Smooth muscle cell (in vitro differentiated cells): ENCODE results near the gene FADS6. TPM values are rescaled to one million over a fixed set of nuclear protein-coding genes. Genes with fewer than 3 reads are reported as not detected.

ENCODE experiments used
- DNase-seq: peaks from one replicate; lab custom pipeline; 2025; ENCODE audit not compliant: unreplicated experiment; lab: John Stamatoyannopoulos, UW
- H2AFZ ChIP-seq: fragments of 200-600 bp; sonication (generic); 2 replicates; pipeline ENCODE4 v1.6.0; 2016; ENCODE audit warnings: antibody characterized with exemption, low read depth, mild to moderate bottlenecking
- H3F3A ChIP-seq: fragments of 200-600 bp; sonication (generic); 2 replicates; pipeline ENCODE4 v1.6.0; 2017; ENCODE audit warnings: antibody characterized with exemption, low read depth
- H3K27ac ChIP-seq: fragments of 200-600 bp; sonication (generic); 2 replicates; pipeline ENCODE4 v1.5.1; 2016; ENCODE audit warnings: low read depth, mild to moderate bottlenecking
- H3K27me3 ChIP-seq: fragments of 200-600 bp; sonication (generic); 2 replicates; pipeline ENCODE4 v1.6.1; 2016; ENCODE audit warnings: low read depth, mild to moderate bottlenecking
- H3K36me3 ChIP-seq: fragments of 200-600 bp; sonication (generic); 2 replicates; pipeline ENCODE4 v1.5.1; 2016; ENCODE audit warnings: low read depth
- H3K4me1 ChIP-seq: fragments of 200-600 bp; sonication (generic); 2 replicates; pipeline ENCODE4 v1.5.1; 2016; ENCODE audit warnings: low read depth
- H3K4me2 ChIP-seq: fragments of 200-600 bp; sonication (generic); 2 replicates; pipeline ENCODE4 v1.6.0; 2016; ENCODE audit warnings: mild to moderate bottlenecking
- H3K4me3 ChIP-seq: fragments of 200-600 bp; sonication (generic); 2 replicates; pipeline ENCODE4 v1.5.1; 2016; ENCODE audit warnings: mild to moderate bottlenecking
- H3K79me2 ChIP-seq: fragments of 200-600 bp; sonication (generic); 2 replicates; pipeline ENCODE4 v1.6.0; 2016; ENCODE audit warnings: low read depth, mild to moderate bottlenecking
- H3K9ac ChIP-seq: fragments of 200-600 bp; sonication (generic); 2 replicates; pipeline ENCODE4 v1.6.0; 2016; ENCODE audit warnings: low read depth
- H3K9me3 ChIP-seq: fragments of 200-600 bp; sonication (generic); replicated peaks from 2 replicates; pipeline ENCODE4 v1.5.1; 2016; ENCODE audit warnings: low read depth
- H4K20me1 ChIP-seq: fragments of 200-600 bp; sonication (generic); 2 replicates; pipeline ENCODE4 v1.6.0; 2016; ENCODE audit warnings: low read depth
- WGBS: methylation state at CpG from one replicate; pipeline ENCODE4 v1.1.7; 2016; ENCODE audit warnings: low lambda C conversion rate; 5-methylcytosine and 5-hydroxymethylcytosine counted together
- polyA plus RNA-seq: library from polyadenylated mRNA; unstranded; fragments of >200 nt; fragmentation: Nextera tagmentation; extraction: Ambion mirVana; gene quantifications from 2 replicates; pipeline ENCODE4 v1.2.1, GENCODE V29; 2016
- total RNA-seq: library from RNA; depleted of rRNA; stranded (reverse); fragments of >200 nt; gene quantifications from 2 replicates; pipeline ENCODE4 v1.2.3, GENCODE V29; 2014
- TF ChIP-seq, protein P1 (sequence below): fragments of 200-600 bp; sonication (generic); IDR thresholded peaks from 2 replicates; pipeline ENCODE4 v1.5.1; 2017; ENCODE audit warnings: borderline replicate concordance, mild to moderate bottlenecking, antibody characterized with exemption; ENCODE audit not compliant: insufficient read depth, poor library complexity, severe bottlenecking

FADS6 gene
- total and polyA plus RNA-seq, 2 experiments from 2014 or later, result not detected

DNA sequence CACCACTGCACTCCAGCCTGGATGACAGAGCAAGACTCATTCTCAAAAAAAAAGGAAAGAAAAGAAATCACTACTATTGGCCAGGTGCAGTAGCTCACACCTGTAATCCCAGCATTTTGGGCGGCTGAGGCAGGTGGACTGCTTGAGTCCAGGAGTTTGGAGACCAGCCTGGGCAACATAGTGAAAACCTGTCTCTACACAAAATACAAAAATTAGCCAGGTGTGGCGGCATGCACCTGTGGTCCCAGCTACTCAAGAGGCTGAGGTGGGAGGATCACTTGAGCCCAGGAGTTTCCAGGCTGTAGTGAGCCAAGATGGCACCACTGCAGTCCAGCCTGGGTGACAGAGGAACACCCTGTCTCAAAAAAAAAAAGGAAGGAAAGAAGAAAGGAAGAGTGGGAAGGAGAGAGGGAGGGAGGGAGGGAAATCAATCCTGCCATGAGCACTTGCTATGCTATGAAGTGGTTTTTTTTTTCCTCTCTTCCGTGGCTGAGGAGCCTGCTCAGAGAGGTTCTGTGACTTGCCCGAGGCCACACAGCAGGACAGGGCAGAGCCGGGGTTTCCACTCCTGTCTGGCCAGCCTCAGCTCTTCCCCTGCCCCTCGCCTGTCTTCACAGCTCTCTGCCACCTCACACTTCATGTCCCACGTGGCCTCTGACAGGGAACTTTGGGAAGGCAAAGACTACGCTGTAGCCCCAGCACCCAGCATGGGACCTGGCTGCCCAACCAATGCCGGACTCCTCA, 44.6 kb downstream of the FADS6 start:
- Histone ChIP-seq H3K4me3 (no peak overlapping the region), H3K79me2 (no peaks in the 10 kb centered on the region), H3K4me1 (peaks cover 7% of the 10 kb centered on the region), H3K4me2 (no peak overlapping the region), H3K9me3 (no peaks in the 10 kb centered on the region), H4K20me1 (no peaks in the 10 kb centered on the region), H2AFZ (no peak overlapping the region), H3K27ac (no peak overlapping the region), H3K36me3 (no peaks in the 10 kb centered on the region), H3K9ac (no peak overlapping the region), H3F3A (no peaks in the 10 kb centered on the region), H3K27me3 (peaks cover 55% of the 10 kb centered on the region)
- TF ChIP-seq, protein P1, sequence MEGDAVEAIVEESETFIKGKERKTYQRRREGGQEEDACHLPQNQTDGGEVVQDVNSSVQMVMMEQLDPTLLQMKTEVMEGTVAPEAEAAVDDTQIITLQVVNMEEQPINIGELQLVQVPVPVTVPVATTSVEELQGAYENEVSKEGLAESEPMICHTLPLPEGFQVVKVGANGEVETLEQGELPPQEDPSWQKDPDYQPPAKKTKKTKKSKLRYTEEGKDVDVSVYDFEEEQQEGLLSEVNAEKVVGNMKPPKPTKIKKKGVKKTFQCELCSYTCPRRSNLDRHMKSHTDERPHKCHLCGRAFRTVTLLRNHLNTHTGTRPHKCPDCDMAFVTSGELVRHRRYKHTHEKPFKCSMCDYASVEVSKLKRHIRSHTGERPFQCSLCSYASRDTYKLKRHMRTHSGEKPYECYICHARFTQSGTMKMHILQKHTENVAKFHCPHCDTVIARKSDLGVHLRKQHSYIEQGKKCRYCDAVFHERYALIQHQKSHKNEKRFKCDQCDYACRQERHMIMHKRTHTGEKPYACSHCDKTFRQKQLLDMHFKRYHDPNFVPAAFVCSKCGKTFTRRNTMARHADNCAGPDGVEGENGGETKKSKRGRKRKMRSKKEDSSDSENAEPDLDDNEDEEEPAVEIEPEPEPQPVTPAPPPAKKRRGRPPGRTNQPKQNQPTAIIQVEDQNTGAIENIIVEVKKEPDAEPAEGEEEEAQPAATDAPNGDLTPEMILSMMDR, result no peak
- WGBS, result 79% methylated on average over 9 of the region's 9 CpGs
- DNase-seq, result no peak

DNA sequence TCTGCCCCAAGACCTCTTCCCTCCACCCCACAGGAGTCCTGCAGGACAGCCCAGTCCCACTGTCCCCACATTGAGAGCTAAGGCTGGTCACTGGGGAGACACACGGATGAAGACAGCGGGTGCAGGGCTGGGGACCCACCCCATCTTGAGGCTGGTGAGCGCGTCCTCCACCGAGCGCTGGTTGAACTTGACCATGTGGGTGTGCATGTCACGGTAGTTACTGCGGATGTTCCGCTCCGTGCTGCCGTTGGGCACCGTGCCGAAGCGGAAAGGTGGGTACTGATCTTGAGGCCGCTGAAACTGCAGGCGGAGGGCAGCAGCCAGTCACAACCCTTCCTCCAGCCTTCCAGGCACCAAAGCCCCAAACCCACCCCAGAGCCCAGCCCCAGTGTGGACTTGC, 46.8 kb downstream of the FADS6 start:
- no peaks in the 10 kb centered on the region for H3K79me2 ChIP-seq
- 97% methylated on average over 16 of the region's 16 CpGs for WGBS

DNA sequence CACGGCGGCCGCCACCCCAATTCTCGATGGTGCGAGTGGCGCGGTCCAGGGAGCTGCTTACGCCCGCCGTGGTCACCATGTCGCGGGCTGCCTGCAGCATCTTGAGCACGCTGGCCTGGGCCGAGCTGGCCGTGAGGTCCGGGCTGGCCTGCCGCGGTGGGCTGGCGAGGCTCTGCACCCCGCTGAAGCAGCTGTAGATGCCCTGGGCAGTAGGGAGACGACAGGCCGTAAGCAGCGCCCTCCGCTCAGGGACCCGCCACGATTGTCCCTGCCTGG, 50.1 kb downstream of the FADS6 start:
- WGBS, result 72% methylated on average over 20 of the region's 26 CpGs
- no peaks in the 10 kb centered on the region for H3F3A ChIP-seq
- H3K36me3 ChIP-seq, result no peaks in the 10 kb centered on the region
- H3K4me2 ChIP-seq, result peak overlapping the region; percentile 83
- H3K27ac ChIP-seq, result no peak overlapping the region
- TF ChIP-seq, protein P1, result no peak
- H3K79me2 ChIP-seq, result no peaks in the 10 kb centered on the region
- no peaks in the 10 kb centered on the region for H3K9me3 ChIP-seq
- H3K9ac ChIP-seq, result no peak overlapping the region
- H3K4me1 ChIP-seq, result no peaks in the 10 kb centered on the region
- H2AFZ ChIP-seq, result no peak overlapping the region
- no peak overlapping the region for H3K4me3 ChIP-seq
- H4K20me1 ChIP-seq, result no peaks in the 10 kb centered on the region
- DNase-seq, result no peak
- H3K27me3 ChIP-seq, result peaks cover 26% of the 10 kb centered on the region

More for the DNA sequence above, 46.8 kb downstream of the FADS6 start:
- H3K4me3 ChIP-seq, result no peak overlapping the region
- no peaks in the 10 kb centered on the region for H4K20me1 ChIP-seq
- H3K27ac ChIP-seq, result no peak overlapping the region
- H3F3A ChIP-seq, result no peaks in the 10 kb centered on the region
- H3K9me3 ChIP-seq, result no peaks in the 10 kb centered on the region
- no peaks in the 10 kb centered on the region for H3K36me3 ChIP-seq
- no peak overlapping the region for H3K9ac ChIP-seq
- H3K27me3 ChIP-seq, result peaks cover 52% of the 10 kb centered on the region
- H3K4me2 ChIP-seq, result no peak overlapping the region
- no peak overlapping the region for H2AFZ ChIP-seq
- TF ChIP-seq, protein P1, result no peak
- H3K4me1 ChIP-seq, result no peaks in the 10 kb centered on the region
- no peak for DNase-seq

DNA sequence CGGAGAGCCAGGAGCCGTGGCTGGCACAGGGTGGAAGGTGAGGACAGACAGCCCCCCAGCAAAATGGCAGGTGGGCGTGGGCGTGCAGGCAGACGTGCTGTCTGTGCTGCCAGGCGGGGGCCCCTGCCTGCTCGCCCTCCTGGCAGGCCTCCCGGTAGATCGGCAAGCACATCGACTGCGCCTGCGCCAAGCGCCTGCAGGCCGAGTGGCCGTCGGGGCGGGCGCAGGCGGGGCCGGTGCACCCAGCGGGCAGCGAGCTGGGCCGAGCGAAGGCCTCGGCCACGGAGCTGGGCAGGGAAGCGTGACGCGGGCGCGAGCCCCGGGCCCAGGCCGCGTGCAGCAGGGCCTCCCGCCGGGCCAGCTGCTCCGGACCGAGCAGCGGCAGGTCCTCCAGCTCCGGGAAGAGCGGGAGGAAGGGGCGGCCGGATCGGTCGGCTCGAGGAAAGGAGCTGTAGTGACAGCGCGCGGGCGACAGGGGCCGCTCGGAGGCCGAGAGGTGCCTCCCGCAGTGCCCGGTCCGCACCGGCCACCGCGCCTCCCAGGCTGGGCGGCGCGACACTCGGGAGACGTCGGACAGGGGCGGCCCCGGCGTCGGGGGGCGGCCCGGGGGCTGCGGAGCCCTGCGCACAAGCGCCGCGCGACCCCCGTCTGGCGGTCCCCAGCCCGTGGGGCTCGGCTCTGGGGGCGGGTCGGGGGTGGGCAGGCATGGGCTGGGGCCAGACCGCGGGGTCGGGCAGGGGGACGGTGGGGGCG, 50.7 kb downstream of the FADS6 start:
- Histone ChIP-seq H2AFZ (no peak overlapping the region), H3K4me3 (peak overlapping the region; percentile 48), H3K9ac (no peak overlapping the region), H3F3A (no peaks in the 10 kb centered on the region), H3K27ac (no peak overlapping the region), H3K27me3 (peaks cover 26% of the 10 kb centered on the region), H3K4me2 (peak overlapping the region; percentile 83), H4K20me1 (no peaks in the 10 kb centered on the region), H3K36me3 (no peaks in the 10 kb centered on the region), H3K9me3 (no peaks in the 10 kb centered on the region), H3K79me2 (no peaks in the 10 kb centered on the region), H3K4me1 (no peaks in the 10 kb centered on the region)
- DNase-seq, result peak; percentile 43
- TF ChIP-seq, protein P1, result peak; percentile 44
- WGBS, result 8% methylated on average over 53 of the region's 88 CpGs
